ENCODE measurements around the gene PRSS36. TPM values are rescaled to one million over a fixed set of nuclear protein-coding genes. Genes with fewer than 3 reads are reported as not detected.

PRSS36 gene
- polyA plus RNA-seq, 1 donor from 2014 or later = 2.0 TPM

- Histone ChIP-seq H3K27me3 (ENCODE audit: insufficient read depth, low read depth, low read length) (no peaks in the 10 kb centered on the region), H3K36me3 (ENCODE audit: insufficient read depth, low read length) (no peaks in the 10 kb centered on the region), H3K4me2 (ENCODE audit: low read length) (peak within 1 kb of the TSS; percentile 94), H3K79me2 (replicated peaks; ENCODE audit: insufficient read depth, low read length) (peaks cover 8% of the 10 kb centered on the region), H4K20me1 (ENCODE audit: insufficient read depth) (no peaks in the 10 kb centered on the region), H3K9me2 (ENCODE audit: insufficient read depth, low read length) (no peaks in the 10 kb centered on the region), H3K9me3 (ENCODE audit: low read length) (no peaks in the 10 kb centered on the region), H2AFZ (ENCODE audit: low read depth, low read length) (peak within 1 kb of the TSS; percentile 53), H3K9ac (ENCODE audit: low read length) (peak within 1 kb of the TSS; percentile 79), H3K27ac (ENCODE audit: low read length) (peak within 1 kb of the TSS; percentile 89), H3K4me3 (ENCODE audit: low read length) (peak within 1 kb of the TSS; percentile 68), H3F3A (ENCODE audit: insufficient read depth, low read length, poor library complexity, severe bottlenecking) (peaks cover 3% of the 10 kb centered on the region)
- TF ChIP-seq TAF1 (IDR thresholded peaks at IDR 0.05; ENCODE audit: low read depth) (no peak), CTCF (IDR thresholded peaks at IDR 0.05; ENCODE audit: poor library complexity, severe bottlenecking) (peak; percentile 8), EP300 (conservative IDR thresholded peaks at IDR 0.05; ENCODE audit: poor library complexity, severe bottlenecking) (peak; percentile 75), POLR2AphosphoS5 (IDR thresholded peaks at IDR 0.05) (peak; percentile 94), RAD21 (conservative IDR thresholded peaks at IDR 0.05) (peak; percentile 48), MXI1 (conservative IDR thresholded peaks at IDR 0.05; ENCODE audit: poor library complexity, severe bottlenecking) (peak; percentile 81), REST (IDR thresholded peaks at IDR 0.05; ENCODE audit: borderline replicate concordance) (peak; percentile 52), EZH2 (IDR thresholded peaks at IDR 0.05; ENCODE audit: borderline replicate concordance, insufficient read depth, low read length, poor library complexity, severe bottlenecking) (no peak), SMC3 (conservative IDR thresholded peaks at IDR 0.05; ENCODE audit: poor library complexity) (peak; percentile 36)
Measured at GRCh38 chr16:31117384-31118222, 32.3 kb downstream of the PRSS36 start, which contains the start of gene KAT8. KAT8 (plus strand) TSS chr16:31117664; CDS start chr16:31117682, 18 bp downstream.

GRCh38 chr16:31114468-31114867 is 35.4 kb downstream of the PRSS36 start:
- Histone ChIP-seq H3K9ac (ENCODE audit: low read length) (no peak overlapping the region), H3K9me2 (ENCODE audit: insufficient read depth, low read length) (no peaks in the 10 kb centered on the region), H3F3A (ENCODE audit: insufficient read depth, low read length, poor library complexity, severe bottlenecking) (peaks cover 3% of the 10 kb centered on the region), H3K4me2 (ENCODE audit: low read length) (no peak overlapping the region), H3K27ac (ENCODE audit: low read length) (no peak overlapping the region), H3K27me3 (ENCODE audit: insufficient read depth, low read depth, low read length) (no peaks in the 10 kb centered on the region), H4K20me1 (ENCODE audit: insufficient read depth) (no peaks in the 10 kb centered on the region), H3K4me3 (ENCODE audit: low read length) (no peak overlapping the region), H3K9me3 (ENCODE audit: low read length) (no peaks in the 10 kb centered on the region), H3K36me3 (ENCODE audit: insufficient read depth, low read length) (no peaks in the 10 kb centered on the region), H3K79me2 (replicated peaks; ENCODE audit: insufficient read depth, low read length) (peaks cover 8% of the 10 kb centered on the region), H2AFZ (ENCODE audit: low read depth, low read length) (no peak overlapping the region)
- TF ChIP-seq EZH2 (IDR thresholded peaks at IDR 0.05; ENCODE audit: borderline replicate concordance, insufficient read depth, low read length, poor library complexity, severe bottlenecking) = no peak
- no peak for TF ChIP-seq SMC3 (conservative IDR thresholded peaks at IDR 0.05; ENCODE audit: poor library complexity)
- no peak for TF ChIP-seq POLR2AphosphoS5 (IDR thresholded peaks at IDR 0.05)
- TF ChIP-seq TAF1 (IDR thresholded peaks at IDR 0.05; ENCODE audit: low read depth) = no peak
- TF ChIP-seq CTCF (IDR thresholded peaks at IDR 0.05; ENCODE audit: poor library complexity, severe bottlenecking) = no peak
- TF ChIP-seq RAD21 (conservative IDR thresholded peaks at IDR 0.05) = no peak
- no peak for TF ChIP-seq EP300 (conservative IDR thresholded peaks at IDR 0.05; ENCODE audit: poor library complexity, severe bottlenecking)
- no peak for TF ChIP-seq MXI1 (conservative IDR thresholded peaks at IDR 0.05; ENCODE audit: poor library complexity, severe bottlenecking)
- TF ChIP-seq REST (IDR thresholded peaks at IDR 0.05; ENCODE audit: borderline replicate concordance) = no peak

Data from neural cell (in vitro differentiated cells).